Gastrocnemius medialis (tissue), 4 donors: Measurements from ENCODE around the gene PPP1CA. TPM values are rescaled to one million over a fixed set of nuclear protein-coding genes. Genes with fewer than 3 reads are reported as not detected.

ENCODE experiments used
- ATAC-seq, 2 donors: fragments of 150-250 bp; one replicate each; pipeline ENCODE4 v1.9.1; 2016
- DNase-seq, 2 donors: peaks; one replicate each; pipeline ENCODE4 v3.0.0-alpha.2; 2019
- H3K27ac ChIP-seq, 4 donors: fragments of 200-600 bp; sonication (generic); 1 replicate in 1 of 4; 2 replicates in 3 of 4; pipeline ENCODE4 v1.5.1; 2016 to 2018; ENCODE audit warnings: mild to moderate bottlenecking in 2 of 4, moderate library complexity in 1 of 4
- H3K27me3 ChIP-seq, 3 donors: fragments of 200-600 bp; sonication (generic) in 2 of 3; 1 replicate in 1 of 3; 2 replicates in 2 of 3; pipeline versions ENCODE4 v1.5.1 to v1.6.0; 2016 to 2019; ENCODE audit warnings: mild to moderate bottlenecking in 1 of 3, moderate library complexity in 1 of 3
- H3K36me3 ChIP-seq, 2 donors: fragments of 200-600 bp; sonication (generic) in 1 of 2; one replicate each; pipeline ENCODE4 v1.5.1; 2017 to 2018
- H3K4me1 ChIP-seq, 2 donors: fragments of 200-600 bp; sonication (generic) in 1 of 2; one replicate each; pipeline ENCODE4 v1.5.1; 2016 to 2017; ENCODE audit warnings: mild to moderate bottlenecking in 2 of 2
- H3K4me3 ChIP-seq, 4 donors: fragments of 200-600 bp; sonication (generic) in 3 of 4; 1 replicate in 1 of 4; 2 replicates in 3 of 4; pipeline ENCODE4 v1.5.1; 2016 to 2019; ENCODE audit warnings: mild to moderate bottlenecking in 2 of 4
- H3K9me3 ChIP-seq, 3 donors: fragments of 200-600 bp; sonication (generic) in 2 of 3; 1 replicate in 1 of 3; 2 replicates in 2 of 3; pipeline ENCODE4 v1.5.1; 2016 to 2019
- POLR2A ChIP-seq, 2 donors: fragments of 450-650 bp; IDR thresholded peaks; one replicate each; pipeline ENCODE4 v1.6.1; 2017; ENCODE audit warnings: antibody characterized with exemption in 2 of 2, mild to moderate bottlenecking in 2 of 2, moderate library complexity in 2 of 2
- in situ Hi-C, 4 donors: fragments of 200-750 bp; cut with MboI; loops; one replicate each; pipeline versions ENCODE4 v1.15.0 to v1.8.0; 2017; ENCODE audit warnings: low sequenced_read_pairs in 4 of 4
- intact Hi-C: fragments of 100-400 bp; cut with DNase I; formaldehyde crosslinking; loops from one replicate; pipeline ENCODE4 v1.15.1; 2023; ENCODE audit warnings: low total_unique reads
- total RNA-seq, 4 donors: library from RNA; depleted of rRNA; stranded (reverse); fragments of >200 nt; gene quantifications; one replicate each; pipeline versions ENCODE4 v1.1.0 to v1.2.3, GENCODE V29; 2016
- TF ChIP-seq, protein P1 (sequence below), 5 experiments: fragments of 450-650 bp in 3 of 5; fragments of 200-600 bp in 2 of 5; sonication (generic) in 2 of 5; IDR thresholded peaks in 4 of 5; conservative IDR thresholded peaks in 1 of 5; 1 replicate in 4 of 5; 2 replicates in 1 of 5; pipeline ENCODE4 v1.5.1; 2016 to 2019; ENCODE audit warnings: antibody characterized with exemption in 5 of 5, mild to moderate bottlenecking in 3 of 5, moderate library complexity in 3 of 5

The PPP1CA gene
- total RNA-seq, 4 donors from 2014 or later, result 78.4 to 193 (median 124) TPM

DNA sequence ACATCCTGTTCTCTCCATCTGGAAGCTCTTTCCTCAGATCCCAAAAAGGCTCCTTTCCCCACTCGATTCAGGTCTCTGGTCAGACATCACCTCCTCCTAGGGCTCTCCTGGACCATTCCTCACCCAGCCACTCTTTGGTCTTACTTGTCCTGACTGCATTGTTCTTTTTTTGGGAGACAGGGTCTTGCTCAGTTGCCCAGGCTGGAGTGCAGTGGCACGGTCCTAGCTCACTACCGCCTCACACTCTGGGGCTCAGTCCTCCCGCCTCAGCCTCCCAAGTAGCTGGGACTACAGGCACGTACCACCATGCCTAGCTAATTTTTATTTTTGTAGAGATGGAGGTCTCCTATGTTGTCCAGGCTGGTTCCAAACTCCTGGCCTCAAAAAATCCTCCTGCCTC, 43.9 kb upstream of the PPP1CA start:
- ATAC-seq (no peak), DNase-seq (no peak)
- intact Hi-C loops, result no loop called here
- Histone ChIP-seq H3K4me1 (peaks cover 4 to 6% of the 10 kb centered on the region in 2 donors), H3K27ac (no peak overlapping the region), H3K4me3 (no peak overlapping the region), H3K36me3 (no peaks in the 10 kb centered on the region), H3K9me3 (no peaks in the 10 kb centered on the region), H3K27me3 (no peaks in the 10 kb centered on the region)
- TF ChIP-seq POLR2A (IDR thresholded peaks at IDR 0.05), result no peak
- TF ChIP-seq, protein P1, sequence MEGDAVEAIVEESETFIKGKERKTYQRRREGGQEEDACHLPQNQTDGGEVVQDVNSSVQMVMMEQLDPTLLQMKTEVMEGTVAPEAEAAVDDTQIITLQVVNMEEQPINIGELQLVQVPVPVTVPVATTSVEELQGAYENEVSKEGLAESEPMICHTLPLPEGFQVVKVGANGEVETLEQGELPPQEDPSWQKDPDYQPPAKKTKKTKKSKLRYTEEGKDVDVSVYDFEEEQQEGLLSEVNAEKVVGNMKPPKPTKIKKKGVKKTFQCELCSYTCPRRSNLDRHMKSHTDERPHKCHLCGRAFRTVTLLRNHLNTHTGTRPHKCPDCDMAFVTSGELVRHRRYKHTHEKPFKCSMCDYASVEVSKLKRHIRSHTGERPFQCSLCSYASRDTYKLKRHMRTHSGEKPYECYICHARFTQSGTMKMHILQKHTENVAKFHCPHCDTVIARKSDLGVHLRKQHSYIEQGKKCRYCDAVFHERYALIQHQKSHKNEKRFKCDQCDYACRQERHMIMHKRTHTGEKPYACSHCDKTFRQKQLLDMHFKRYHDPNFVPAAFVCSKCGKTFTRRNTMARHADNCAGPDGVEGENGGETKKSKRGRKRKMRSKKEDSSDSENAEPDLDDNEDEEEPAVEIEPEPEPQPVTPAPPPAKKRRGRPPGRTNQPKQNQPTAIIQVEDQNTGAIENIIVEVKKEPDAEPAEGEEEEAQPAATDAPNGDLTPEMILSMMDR (IDR thresholded peaks at IDR 0.05 in 4 of 5, conservative IDR thresholded peaks at IDR 0.05 in 1 of 5), result no peak
- in situ Hi-C loops, result no loop called here

DNA sequence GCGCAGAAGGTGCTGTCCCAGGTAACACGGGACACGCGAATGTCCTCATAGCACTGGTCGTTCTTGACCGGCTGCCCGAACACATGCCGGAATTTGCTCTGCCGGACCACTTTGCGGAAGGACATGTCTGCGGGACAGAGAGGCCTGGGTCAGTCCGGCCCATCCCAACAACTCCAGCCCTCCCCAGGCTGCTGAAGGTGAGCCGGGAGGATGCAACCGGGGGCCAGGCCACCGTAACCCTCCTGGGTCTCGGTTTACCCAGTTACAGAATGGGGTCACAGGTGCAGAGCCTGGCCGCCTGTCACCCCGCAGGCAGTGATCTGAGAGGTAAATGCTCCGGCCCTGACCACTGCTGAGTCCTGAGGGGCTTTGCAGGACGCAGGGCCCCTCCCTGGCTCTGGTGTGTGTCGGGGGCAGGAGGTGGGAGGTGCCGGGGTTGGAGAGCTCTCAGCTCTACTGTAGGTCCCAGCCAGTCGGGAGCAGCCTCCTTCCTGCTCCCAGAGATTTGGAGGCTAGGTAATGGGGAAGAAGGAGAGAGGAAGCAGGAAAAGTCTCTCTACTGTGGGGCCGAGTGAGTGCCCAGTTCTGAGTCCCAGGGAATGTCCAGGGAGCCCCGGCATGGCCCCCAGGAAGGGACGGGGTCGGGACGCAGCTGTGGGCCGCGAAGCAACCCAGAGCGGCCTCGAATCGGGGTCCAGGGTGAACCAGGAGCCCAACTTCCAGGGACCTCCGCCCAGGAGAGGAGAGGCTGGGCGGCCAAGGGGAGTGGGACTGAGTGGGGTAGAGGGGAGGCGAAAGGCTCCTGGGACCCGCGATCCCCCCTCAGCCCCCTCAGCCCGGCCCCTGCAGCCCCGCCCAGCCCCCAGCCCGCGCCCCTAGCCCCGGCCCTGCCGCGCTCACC, 41.1 kb upstream of the PPP1CA start:
- H3K4me1 ChIP-seq, result peaks cover 4 to 13% of the 10 kb centered on the region in 2 donors
- no peaks in the 10 kb centered on the region for H3K27me3 ChIP-seq
- DNase-seq (no peak), ATAC-seq (peak; percentile 22 to 25)
- TF ChIP-seq, protein P1 (IDR thresholded peaks at IDR 0.05 in 4 of 5, conservative IDR thresholded peaks at IDR 0.05 in 1 of 5), result no peak
- TF ChIP-seq POLR2A (IDR thresholded peaks at IDR 0.05), result no peak
- intact Hi-C loops (loop anchor here (2.0 kb wide), 1 partner anchor 22 kb away; no protein-coding TSS in a partner anchor), in situ Hi-C loops (no loop called here)
- no peaks in the 10 kb centered on the region for H3K36me3 ChIP-seq
- H3K9me3 ChIP-seq, result no peaks in the 10 kb centered on the region
- peak overlapping the region; percentile 78 to 93 (median 89) for H3K27ac ChIP-seq
- peak overlapping the region; percentile 66 to 85 (median 71) for H3K4me3 ChIP-seq

GRCh38 chr11:67441731-67442351, 40.2 kb upstream of the PPP1CA start:
- ATAC-seq, result no peak
- no peak for TF ChIP-seq POLR2A (IDR thresholded peaks at IDR 0.05)
- TF ChIP-seq, protein P1 (IDR thresholded peaks at IDR 0.05 in 4 of 5, conservative IDR thresholded peaks at IDR 0.05 in 1 of 5), result no peak
- H3K36me3 ChIP-seq, result no peaks in the 10 kb centered on the region
- in situ Hi-C loops, result no loop called here
- no peak overlapping the region for H3K4me3 ChIP-seq
- no peak for DNase-seq
- H3K27ac ChIP-seq, result peak overlapping the region in 1 of 4 donors; percentile 91
- no peaks in the 10 kb centered on the region for H3K27me3 ChIP-seq
- H3K4me1 ChIP-seq, result peaks cover 4 to 13% of the 10 kb centered on the region in 2 donors
- no peaks in the 10 kb centered on the region for H3K9me3 ChIP-seq
- intact Hi-C loops, result loop anchor here (2.0 kb wide), 1 partner anchor 23 kb away; no protein-coding TSS in a partner anchor

DNA sequence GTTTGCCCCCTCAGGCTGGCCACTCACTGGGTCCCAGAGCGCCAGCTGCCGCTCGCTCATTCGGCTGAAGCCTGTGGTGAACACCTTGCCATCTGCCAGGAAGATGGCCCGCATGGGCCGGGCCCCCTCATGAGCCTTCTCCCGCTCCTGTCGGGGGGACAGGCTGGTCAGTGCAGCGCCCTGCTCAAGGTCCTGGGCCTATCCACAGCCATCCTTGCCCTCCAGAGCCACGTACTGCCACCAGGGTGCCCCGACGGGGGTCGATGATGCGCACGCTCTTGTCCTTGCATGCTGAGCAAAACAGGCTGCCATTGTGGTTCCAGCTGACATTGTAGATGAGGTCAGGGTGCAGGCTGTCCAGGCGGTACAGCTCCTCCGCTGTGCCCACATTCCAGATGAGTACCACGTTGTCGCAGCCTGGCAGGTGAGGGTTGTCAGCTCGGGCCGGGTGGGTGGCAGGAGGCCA, 39.5 kb upstream of the PPP1CA start:
- peak overlapping the region in 2 of 4 donors; percentile 31 to 68 for H3K27ac ChIP-seq
- ATAC-seq, result no peak

More for the DNA sequence above, 39.5 kb upstream of the PPP1CA start:
- TF ChIP-seq POLR2A (IDR thresholded peaks at IDR 0.05), result no peak
- TF ChIP-seq, protein P1 (IDR thresholded peaks at IDR 0.05 in 4 of 5, conservative IDR thresholded peaks at IDR 0.05 in 1 of 5), result no peak
- no peaks in the 10 kb centered on the region for H3K36me3 ChIP-seq
- intact Hi-C loops, result no loop called here
- no peak for DNase-seq
- H3K4me3 ChIP-seq, result no peak overlapping the region
- H3K9me3 ChIP-seq, result no peaks in the 10 kb centered on the region
- H3K27me3 ChIP-seq, result no peaks in the 10 kb centered on the region
- in situ Hi-C loops, result no loop called here
- H3K4me1 ChIP-seq, result peaks cover 4 to 13% of the 10 kb centered on the region in 2 donors
